NOMO-1 (cell line): ENCODE measurements around the gene EPB41L1.
A peak's percentile ranks its signal among the peaks of the same experiment; 100 is the strongest.

ENCODE experiments used
- DNase-seq, 2 experiments: peaks; one replicate each; lab custom pipeline; 2025; ENCODE audit not compliant: unreplicated experiment in 2 of 2; lab: John Stamatoyannopoulos, UW

The EPB41L1 gene

DNA sequence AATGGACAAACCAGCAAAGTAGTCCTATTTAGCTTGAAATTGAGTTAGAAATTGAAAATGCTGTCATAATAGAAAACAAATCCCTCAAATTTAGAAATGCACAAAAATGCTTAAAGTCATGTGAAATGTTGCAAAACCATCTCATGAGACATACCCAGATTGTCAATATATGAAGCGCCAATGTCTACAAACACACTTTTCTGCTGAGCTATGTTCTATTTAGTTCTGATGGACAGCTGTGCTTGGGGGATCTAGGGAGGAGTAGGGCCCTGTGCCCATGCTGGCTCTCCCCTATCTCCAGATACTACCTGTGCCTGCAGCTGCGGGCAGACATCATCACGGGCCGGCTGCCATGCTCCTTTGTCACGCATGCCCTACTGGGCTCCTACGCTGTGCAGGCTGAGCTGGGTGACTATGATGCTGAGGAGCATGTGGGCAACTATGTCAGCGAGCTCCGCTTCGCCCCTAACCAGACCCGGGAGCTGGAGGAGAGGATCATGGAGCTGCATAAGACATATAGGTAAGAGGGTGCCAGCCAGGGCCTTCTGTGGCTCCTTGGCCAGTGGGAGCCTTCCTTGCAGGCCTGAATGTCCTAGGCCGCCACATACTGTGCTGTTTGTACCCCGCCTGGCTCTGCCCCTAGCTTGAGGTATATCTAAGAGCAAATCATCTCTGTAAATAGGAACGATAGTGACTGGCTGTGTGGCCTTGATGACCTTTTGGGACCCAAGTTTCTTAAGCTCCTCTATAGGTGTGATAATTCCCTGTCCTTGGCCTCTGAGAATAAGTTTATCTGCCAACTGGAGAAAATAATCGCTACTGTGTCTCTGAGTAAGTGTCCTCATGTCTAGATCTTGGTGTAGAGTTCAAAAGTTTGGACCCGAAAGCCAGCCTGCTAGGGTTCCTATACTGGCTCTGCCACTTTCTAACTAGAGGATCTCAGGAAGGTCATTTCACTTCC lies 30.6 kb downstream of the EPB41L1 start:
- no peak for DNase-seq

DNA sequence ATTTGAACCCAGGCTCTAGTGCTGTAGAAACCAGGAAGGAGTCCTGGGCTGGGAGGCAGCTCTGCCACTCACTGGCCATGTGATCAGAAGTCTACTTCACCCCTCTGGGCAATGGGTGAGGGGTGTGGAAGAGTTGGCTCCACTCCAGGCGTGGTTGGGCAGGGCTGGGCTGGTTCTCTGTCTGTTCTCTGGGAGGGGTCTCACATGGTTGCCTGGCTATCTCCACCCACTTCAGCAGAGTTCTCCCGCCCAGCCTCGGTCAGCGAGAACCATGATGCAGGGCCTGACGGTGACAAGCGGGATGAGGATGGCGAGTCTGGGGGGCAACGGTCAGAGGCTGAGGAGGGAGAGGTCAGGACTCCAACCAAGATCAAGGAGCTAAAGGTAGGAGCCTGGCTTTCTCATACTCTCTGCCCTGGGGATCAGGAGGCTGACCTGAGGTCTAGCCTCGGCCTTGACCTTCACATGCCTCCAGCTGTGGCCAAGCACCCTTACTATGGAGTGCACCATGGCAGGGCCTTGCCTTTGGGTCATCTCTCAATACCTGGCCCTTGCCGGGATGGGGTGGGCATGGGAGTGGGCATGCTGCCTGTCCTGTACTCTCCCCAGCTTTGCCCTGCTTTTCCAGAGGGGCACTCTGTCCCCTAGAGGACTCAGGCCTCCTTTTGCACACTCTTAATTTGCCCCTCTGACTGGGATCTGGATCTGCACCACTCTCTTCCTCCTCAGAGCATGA lies 39.6 kb downstream of the EPB41L1 start:
- no peak for DNase-seq

DNA sequence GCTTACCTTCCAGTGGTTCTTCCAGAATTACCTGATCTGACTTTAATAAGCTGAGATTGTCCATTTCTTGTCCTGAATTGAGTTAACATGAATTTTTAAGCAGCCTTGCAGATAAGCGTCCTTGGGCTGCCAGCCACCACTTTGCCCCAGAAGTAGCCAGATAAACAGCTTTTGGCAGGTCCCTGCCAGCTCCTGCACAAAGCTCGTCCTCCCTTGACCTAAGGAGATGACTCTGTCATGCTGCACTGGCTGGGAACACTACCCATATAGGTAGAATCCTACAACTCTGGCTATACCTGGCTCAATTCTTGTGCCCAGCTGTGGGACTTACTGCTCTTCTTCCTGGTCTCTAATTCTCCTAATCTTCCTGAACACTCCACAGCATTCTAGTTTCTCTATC lies 42.1 kb downstream of the EPB41L1 start:
- no peak for DNase-seq

DNA sequence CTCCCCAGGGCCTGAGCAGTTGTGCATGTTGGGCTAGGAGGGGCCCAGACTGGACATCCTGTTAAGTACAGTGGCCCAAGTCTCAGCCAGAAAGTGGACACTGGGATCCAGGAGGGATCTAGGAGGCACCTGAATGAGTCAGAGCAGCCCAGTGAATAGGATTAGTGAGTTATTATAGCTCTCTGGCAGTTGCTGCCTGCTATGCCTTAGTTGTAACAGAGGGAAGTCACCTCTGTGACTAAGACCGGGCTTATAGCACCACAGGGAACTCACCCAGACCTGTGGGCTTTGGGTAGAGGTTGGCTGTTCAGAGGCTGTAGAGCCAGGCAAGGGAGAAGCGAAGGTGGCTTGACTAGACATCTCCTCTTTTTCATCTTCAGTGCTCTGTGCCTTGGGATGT lies 42.7 kb downstream of the EPB41L1 start:
- DNase-seq: no peak

DNA sequence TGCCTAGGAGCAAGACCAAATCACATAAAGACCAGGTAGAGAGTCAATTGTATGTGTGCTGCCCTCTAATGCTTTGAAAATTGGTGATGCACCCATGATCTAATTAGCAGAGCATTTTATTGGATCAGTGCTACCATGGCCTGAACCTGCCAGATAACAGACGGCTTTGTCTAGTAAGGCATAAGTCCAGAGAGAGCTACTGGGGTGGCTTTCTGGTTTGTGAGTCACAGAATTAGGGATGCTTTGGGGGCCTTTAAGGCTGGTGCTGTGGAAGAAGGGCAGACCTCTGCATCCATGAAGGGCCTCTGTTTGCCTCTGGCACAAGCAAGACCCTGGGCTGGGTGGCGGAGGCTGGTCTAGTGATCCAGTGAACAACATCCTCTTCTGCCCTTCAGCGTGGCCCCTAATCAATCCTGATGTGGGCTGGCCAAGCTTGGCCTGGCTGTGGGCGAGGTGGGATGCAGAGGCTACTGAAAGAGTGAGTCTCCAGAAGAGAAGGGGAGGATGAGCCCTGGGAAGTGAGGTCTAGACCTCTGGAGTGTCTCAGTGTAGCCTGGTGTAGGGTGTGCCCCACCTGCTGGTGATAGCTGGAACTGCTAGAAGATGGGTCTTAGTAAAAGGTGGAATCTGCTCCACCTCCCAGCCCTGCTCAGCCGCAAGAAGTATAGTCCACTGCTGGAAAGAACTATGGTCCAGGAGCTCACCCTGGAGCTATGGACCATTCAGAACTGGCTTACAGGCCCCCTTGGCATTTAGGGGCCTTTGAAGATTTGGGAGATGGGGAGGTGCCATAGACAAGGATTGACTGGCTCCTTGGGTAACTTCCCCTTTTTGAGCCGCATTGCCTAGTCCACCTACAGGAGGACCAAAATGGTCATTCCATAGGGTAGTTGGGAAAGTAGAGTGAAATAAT lies 45.1 kb downstream of the EPB41L1 start:
- DNase-seq: peak; percentile 29 to 39

DNA sequence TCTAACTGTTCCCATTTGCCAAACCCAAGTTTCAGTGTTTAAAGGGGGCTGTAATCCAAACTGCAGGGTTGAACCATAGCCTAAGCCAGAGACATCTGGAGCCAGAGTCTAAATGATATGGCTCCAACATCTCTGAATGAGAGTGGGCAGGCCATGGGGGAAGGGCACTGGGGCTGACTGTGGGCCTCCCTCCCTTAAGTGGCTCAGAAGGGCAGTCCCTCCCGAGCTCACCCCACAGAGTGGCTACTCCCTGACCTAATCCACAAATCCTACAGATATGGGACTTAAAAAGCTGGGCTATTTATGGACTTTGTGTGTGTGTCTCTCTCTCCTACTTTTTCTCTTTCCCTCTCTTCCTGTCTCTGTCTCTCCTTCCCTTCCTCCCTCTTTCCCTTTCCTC lies 45.9 kb downstream of the EPB41L1 start:
- no peak for DNase-seq

DNA sequence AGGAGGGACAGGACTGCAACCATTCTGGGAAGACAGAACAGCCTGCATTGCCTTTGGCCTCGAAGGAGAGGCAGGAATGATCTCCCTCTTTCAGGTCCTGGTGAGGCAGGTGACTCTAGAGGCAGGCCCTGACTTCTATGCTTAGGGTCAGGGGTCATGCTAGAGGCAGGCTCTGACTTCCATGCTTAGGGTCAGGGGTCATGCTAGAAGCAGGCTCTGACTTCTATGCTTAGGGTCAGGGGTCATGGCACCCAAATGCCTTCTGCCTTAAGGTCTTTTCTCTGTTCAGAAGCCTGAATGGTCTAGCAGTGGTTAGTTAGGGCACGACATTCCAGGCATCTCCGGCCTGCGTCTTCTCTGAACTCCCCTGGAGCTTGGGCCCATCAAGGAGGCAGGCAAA lies 46.7 kb downstream of the EPB41L1 start:
- DNase-seq: no peak

DNA sequence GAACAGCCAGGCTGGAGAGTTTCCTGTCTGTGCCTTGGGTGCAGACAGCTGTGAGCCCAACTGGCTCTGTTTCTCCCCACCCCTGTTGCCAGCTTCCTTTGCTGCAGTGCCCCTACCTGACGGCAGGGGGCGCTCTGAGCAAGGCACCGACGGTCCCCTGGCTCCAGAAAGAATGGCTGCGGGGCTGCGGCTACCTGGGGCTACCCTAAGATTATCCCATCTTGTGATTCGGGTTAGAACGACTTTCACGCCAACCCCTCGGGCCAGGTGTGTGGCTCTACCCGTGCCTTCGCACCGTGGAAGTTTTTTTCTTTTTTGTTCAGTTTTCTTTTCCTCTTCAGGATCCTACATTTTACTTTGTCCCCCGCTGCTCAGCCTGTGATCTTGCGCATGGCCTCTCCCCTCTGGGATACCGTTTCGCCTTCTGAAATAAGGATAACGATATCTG lies 48.4 kb downstream of the EPB41L1 start:
- peak; percentile 28 to 29 for DNase-seq

DNA sequence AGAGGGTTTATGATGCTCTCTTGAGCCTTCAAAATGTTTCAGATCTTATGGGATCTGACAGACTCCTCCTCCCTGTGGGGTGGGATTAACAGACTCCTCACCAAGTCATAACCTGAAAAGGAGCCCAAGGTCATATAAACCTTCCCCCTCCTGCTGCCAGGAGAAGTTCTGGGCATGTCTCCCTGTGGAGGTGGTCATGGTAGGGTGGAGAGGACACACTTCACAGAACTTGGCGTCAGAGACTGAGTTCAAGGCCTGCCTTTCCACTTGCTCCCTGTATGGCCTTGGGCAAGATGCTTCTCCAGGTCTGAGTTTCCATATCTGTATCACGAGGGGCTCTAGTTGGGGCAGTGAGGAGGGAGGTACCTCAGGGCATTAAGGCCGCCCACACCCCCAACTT lies 49.3 kb downstream of the EPB41L1 start:
- no peak for DNase-seq

DNA sequence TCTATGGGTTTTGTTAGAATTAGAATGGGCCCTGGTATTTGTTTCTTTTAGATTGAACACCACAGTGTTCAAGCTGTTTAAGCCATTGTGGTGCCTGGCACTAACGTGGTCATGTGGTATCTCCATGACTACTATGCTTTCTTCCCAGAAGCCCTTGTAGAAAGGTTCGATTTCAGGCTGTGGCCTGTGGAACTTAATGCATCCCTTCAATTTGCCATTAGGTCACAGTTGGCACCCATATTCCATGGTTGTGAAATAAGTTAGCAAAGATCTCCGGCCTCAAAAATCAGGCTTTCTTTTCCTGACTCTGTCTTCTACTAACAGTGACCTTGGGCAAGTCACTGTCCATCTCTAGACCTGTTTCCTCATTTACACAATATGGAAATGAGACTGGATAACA lies 50.5 kb downstream of the EPB41L1 start:
- DNase-seq: no peak

DNA sequence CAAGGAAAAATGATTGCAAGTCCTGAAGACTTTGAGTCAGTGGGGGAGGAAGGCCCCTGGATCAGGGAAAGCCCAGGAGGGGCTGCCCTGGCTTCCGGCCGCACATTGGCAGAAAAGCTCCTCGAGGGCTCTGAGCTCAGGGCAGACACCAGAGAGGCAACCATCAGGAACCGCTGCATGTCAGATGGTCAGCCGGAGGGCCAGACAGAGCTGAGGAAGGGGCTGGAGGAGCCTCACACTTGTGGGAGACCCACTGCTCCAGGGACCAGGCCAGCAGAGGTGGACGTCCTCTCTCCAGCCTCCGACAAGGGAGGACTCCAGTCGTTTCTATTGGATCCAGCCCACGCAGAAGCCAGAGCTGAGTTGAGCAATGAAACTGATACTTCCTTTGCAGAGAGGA lies 51.5 kb downstream of the EPB41L1 start:
- no peak for DNase-seq

DNA sequence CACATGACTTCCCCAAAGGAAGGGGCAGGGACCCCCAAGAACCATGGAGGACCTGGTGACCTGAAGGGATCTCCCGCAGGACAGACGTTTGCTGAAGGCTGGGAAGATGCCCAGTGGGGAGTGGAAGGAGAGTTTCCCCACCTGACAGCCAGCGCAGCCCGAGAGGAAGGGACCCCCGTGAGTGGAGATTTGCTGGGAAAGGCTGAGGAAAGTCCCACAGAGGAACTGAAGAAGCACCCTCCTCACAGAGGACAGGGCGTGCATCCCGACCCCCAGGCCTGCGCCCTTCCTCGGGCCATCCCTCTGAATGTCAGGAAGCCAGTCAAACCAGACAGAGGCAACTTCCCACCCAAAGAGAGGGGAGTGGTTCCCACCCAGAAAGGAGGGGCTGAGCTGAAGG lies 52.1 kb downstream of the EPB41L1 start:
- DNase-seq: no peak

DNA sequence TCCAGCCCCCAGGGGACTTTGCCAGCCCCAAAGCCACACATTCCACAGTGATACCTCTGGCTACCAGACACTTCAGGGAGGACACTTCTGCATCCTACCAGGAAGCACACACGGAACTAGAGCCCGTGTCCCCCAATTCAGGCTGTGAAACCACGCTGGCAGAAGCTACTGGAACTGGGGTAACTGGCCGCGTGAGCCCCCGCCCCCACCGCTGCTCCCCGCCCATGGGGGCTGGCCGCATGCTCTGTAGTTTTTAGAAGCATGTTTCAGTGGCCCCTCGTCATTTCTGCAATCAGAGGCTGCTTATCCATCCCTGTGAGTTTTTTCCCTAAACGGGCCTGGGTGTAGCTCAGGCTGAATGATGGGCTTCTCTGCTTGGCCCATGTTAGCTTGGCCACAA lies 53.1 kb downstream of the EPB41L1 start:
- DNase-seq: no peak

DNA sequence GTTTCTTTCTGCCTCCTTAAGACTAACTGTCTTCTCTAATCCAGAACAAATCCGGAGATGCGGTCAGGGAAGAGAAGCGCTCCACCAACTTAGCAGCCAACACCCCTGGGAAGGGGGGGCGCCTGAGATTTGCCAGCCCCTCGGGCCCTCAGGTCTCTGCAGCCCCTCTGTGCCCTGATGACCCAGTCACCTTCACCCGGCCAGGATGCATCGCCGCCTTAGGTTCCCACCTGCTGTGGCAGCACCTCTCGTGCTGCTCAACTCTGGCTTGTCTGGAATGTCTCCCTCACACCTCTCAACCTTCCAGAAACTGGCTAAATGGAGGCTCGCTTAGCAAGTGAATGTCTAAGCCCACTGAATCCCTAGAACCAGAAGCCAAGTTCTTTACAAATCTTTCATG lies 53.7 kb downstream of the EPB41L1 start:
- no peak for DNase-seq

DNA sequence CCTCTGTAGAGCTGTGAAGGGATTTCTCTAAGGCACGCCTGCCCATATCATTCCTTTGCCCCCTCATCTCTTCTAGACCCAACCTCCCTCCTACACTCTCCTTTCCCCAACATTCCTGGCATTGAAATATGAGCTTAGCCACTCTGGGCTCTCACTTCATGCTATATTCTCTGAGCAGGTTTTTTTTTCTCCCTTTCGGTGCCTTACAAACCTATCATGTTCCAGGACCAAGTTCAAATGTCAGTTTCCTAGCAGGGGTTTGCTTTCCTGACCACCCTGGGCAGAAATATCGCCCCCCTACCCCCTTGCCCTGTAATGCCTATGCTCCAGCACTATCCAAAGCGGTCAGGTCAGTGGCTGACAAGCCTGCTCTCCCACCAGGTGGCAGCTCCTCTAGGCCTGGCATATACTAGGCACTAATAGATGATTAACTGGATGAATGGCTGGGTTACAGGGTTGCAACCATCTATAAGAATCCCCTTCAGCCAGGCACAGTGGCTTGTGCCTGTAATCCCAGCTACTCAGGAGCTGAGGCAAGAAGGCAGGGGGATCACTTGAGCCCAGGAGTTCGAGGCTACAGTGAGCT lies 56.0 kb downstream of the EPB41L1 start:
- no peak for DNase-seq

DNA sequence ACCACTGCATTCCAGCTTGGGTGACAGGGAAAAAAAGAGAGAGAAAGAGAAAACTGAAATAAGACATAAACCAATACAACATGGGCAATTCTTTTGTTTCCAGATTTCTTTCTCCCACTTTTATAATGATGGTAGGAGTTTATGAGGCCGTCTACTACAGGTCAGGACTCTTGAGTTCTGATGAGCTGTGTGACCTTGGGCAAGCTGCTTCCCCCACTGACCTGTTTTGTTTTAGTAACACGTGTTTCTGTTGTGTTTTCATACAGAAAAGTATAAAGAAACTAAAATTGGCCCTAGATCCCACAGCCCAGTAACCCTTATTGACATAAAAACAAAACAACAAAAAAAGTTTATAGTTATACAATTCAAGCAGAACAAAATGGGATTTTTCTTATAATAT lies 58.8 kb downstream of the EPB41L1 start:
- DNase-seq: no peak

DNA sequence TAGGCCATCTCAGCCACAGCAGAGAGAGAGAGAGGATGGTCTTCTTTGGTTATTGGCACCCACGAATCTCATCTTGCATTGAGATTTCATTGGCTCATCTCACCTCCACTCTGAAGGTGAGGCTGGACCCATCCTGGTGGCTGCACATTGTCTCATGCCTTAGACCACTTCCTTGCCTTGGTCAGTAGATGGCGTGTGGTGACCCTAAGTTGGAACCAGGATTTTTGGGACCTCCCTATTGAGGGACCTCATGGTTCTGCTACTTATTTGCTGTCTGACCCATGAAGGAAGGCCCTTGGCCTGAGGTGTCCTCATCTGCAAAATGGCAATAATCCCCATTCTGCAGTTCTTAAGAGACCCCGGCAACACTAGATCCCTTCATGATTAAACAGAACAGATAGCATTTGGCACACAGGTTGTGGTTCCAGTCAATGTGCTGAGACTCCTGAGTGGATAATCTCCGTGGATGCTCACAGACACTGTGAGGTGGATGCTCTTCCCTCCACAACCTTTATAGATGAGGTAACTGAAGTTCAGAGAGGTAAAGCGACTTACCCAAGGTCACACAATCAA lies 60.2 kb downstream of the EPB41L1 start:
- DNase-seq: no peak

DNA sequence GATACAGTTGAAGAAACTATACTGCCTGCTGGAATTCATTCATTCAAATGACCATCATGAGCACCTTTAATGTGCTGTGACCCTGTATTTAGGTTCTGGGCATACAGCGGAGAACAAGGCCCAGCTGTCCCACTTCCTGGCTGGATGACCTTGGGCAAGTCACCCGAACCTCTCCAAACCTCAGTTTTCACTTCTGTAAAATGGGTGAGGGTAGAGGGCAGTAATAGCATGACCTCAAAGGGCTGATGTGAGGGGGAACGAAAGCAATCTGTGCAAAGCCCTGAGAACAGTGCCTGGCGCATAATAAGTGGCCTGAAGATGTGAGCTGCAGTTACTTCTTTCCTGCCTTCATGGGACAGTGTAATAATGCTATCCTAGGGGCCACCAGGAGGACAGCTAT lies 61.2 kb downstream of the EPB41L1 start:
- no peak for DNase-seq

DNA sequence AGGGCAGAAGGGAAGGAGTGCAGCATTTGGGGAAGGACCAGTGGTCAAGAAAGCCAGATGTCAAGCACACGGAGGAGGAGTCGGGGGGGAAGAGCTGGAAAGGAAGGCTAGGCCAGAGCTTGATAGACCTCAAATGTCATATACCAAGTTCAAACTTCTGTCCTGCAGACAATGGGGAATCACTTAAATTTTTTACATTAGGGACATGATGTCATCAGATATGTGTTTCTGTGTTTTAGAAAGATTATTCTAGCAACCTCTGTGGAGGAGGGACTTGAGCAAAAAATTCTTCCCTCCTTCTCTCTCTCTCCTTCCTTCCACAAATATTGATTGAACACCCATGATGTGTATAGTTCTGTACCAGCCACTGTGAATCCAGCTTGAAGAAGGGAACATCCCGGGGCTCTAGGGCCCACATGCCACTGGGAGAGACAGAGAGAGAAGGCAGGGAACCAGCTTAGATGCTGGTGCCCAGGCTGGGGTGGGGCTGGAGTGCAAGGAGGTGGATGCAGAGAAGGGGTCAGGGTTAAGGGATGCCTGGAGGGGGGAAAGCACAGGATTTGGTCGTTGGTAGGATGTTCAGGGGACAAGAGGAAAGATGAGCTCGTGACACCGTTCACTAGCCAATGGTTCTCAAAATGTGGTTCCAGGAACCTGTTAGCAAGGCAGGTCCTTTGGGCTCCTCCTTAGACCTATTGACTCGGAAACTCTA lies 61.9 kb downstream of the EPB41L1 start:
- no peak for DNase-seq

DNA sequence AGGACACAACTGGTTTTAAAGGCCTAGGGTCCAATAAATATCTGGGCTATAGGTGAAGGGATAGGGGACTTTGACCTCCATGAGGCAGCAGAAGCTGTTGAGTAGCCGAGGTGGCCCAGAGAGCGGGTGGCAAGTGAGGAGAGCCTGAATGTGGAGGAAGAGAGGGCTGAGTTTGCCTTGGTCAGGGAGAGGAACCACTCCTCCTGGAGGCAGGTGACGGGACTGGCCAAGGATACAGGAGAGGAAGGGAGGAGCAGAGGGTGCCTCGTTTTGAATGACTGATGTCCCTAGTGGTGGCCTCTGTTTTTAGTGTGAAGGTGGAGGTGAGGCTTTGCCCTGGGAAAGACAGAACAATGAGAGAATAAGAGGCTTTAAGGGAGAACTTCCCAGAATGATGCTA lies 62.7 kb downstream of the EPB41L1 start:
- DNase-seq: no peak
